ENCODE measurements around the gene TEFM.
A peak's percentile ranks its signal among the peaks of the same experiment; 100 is the strongest.
"Not testable (repeated sequence)": the region's sequence is repeated elsewhere in the genome, so short reads cannot be mapped to it uniquely, and the experiment has no call there.

Gene TEFM

DNA sequence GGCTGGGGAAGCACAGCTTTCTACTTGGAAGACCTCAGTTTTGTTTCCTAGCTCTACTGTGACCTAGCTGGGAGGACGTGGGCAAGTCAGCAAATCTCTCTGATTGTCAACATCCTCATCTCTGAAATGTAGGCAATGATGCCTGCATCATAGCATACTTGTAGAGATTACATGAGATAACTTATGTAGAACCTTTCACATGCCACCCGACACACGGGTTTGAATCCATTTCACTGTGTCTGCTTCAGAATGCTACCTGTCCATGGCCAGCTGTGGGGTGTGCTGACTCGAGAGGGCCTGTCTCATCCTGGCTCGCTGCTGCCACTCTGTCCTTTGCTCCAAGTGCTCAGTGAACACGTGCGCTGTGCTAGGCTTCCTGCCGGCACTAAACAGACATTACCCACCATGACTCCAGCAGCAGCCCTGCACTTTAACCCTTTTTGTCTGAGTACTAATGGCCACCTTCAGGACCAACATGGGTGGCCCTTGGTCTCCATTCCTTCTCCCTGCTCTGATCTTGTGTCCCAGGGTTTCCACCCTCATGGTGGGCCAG is 23.1 kb upstream of the TEFM start:
- Histone ChIP-seq H3K36me3 (ENCODE audit: insufficient read depth, low read length) (no peaks in the 10 kb centered on the region), H3K9ac (ENCODE audit: low read depth, low read length) (no peak overlapping the region), H3K4me1 (ENCODE audit: insufficient read depth, low read length) (no peaks in the 10 kb centered on the region), H3K9me3 (ENCODE audit: control insufficient read depth, insufficient read depth, low read length) (no peaks in the 10 kb centered on the region)

DNA sequence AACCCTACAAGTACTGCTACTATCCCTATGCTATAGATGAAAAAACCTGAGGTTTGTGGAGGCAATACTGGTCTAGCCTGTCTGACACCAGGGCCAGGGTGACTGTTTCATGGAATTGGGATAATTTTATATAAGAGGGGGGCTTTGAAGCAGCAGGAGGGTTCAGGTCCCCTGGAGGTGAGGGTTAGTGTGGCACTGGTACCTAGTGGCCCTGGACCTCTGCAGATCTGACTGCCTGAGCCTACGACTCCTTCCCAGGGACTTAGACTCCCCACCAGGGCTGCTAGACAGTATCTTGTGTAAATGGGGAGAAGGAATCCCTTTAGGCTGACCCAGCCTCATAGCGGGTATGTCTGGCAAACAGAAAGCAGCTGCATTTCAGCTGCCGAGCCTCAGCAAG is 22.5 kb upstream of the TEFM start:
- Histone ChIP-seq H3K36me3 (ENCODE audit: insufficient read depth, low read length) (no peaks in the 10 kb centered on the region), H3K4me1 (ENCODE audit: insufficient read depth, low read length) (no peaks in the 10 kb centered on the region), H3K9me3 (ENCODE audit: control insufficient read depth, insufficient read depth, low read length) (no peaks in the 10 kb centered on the region), H3K9ac (ENCODE audit: low read depth, low read length) (no peak overlapping the region)

DNA sequence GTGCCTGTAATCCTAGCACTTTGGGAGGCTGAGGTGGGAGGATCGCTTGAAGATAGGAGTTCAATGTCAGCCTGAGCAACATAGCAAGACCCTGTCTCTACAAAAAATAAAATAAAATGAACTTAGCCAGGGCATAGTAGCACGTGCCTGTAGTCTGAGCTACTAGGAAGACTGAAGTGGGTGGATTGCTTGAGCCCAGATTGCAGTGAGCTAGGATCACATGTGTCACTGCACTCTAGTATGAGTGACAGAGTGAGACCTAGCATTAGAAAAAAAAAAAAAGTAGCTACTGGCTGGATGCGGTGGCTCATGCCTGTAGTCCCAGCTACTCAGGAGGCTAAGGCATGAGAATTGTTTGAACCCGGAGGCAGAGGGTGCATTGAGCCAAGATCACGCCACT is 21.7 kb upstream of the TEFM start:
- H3K36me3 ChIP-seq (ENCODE audit: insufficient read depth, low read length) = no peaks in the 10 kb centered on the region
- H3K9ac ChIP-seq (ENCODE audit: low read depth, low read length) = no peak overlapping the region
- H3K4me1 ChIP-seq (ENCODE audit: insufficient read depth, low read length) = no peaks in the 10 kb centered on the region
- no peaks in the 10 kb centered on the region for H3K9me3 ChIP-seq (ENCODE audit: control insufficient read depth, insufficient read depth, low read length)

DNA sequence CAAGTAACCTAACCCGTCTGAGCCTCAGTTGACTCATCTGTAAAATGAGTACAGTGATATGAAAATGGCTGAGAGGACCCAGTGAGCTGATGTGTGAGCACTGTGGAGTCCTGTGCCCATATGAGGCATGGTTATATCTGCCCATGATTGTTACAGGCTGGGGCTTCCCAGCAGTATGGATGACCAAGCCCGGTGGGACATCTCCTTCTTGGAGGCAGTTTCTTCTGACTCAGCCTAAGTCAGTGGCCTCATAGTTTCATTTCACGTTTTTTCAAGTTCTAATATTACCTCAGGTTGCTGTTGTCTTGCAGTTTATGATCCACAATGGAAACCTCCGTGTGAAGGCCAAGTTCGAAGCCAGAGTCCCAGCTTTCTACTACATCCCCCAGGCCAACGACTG is 20.5 kb upstream of the TEFM start:
- Histone ChIP-seq H3K36me3 (ENCODE audit: insufficient read depth, low read length) (no peaks in the 10 kb centered on the region), H3K9ac (ENCODE audit: low read depth, low read length) (no peak overlapping the region), H3K4me1 (ENCODE audit: insufficient read depth, low read length) (no peaks in the 10 kb centered on the region), H3K9me3 (ENCODE audit: control insufficient read depth, insufficient read depth, low read length) (no peaks in the 10 kb centered on the region)

DNA sequence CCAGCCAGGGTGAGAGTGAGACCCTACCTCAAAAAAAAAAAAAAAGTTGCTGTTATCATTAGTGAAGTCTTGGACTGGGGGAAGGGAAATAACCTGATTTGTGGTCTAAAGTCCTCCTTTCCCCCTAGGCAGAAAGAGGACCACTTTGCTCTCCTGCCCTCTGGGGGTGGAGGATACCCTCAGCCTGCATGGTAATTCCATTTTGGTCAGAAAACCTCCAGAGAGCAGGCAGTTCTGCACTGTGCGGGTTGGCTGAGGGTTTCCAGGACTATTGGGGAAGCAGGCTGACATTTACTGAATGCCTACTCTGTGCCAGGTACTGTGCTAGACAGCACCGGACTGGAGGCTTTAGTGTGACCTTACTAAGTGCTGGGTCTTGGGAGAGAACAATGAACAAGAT is 18.3 kb upstream of the TEFM start:
- Histone ChIP-seq H3K4me1 (ENCODE audit: insufficient read depth, low read length) (peaks cover 10% of the 10 kb centered on the region; the same call in 1 of the 2 replicates), H3K36me3 (ENCODE audit: insufficient read depth, low read length) (no peaks in the 10 kb centered on the region), H3K9me3 (ENCODE audit: control insufficient read depth, insufficient read depth, low read length) (no peaks in the 10 kb centered on the region), H3K9ac (ENCODE audit: low read depth, low read length) (no peak overlapping the region)

DNA sequence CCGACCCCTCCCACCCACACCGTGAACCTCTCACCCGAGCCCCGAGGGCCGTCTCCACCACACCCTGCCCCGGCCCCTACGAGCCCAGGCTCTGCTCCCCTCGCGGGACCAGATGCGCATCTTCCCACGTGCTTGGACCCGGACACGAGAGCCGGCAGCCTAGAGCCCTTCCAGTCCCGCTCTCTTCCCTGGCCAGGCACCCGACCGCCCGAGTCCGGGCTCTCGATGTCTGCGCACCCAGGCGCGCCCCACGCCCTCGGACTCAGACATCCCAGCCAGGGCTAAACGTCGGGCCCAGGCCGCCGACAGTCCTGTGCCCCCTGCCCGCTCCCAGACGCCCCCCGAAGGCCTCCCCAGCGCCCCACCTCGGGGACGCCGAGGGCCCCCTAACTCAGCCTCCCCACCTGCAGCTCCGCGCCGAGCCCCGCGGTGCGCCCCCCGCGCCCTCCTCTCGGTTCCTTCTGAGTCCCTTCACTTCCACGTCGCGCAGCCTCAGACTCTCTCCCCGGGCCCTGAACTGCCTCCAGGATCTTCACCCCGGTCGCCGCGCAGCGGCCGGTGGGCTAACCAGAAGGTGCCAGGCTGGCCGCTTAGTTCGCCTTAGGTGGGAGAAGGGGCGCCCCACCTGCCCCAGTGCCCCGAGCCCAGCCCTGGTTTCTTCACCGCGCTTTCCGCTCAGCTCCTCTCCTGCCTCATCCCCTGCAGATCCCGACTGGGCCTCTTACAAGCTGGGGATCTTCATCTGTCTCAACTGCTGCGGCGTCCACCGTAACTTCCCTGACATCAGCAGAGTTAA is 16.4 kb upstream of the TEFM start:
- Histone ChIP-seq H3K9ac (ENCODE audit: low read depth, low read length) (peak overlapping the region; percentile 53), H3K4me1 (ENCODE audit: insufficient read depth, low read length) (peaks cover 10% of the 10 kb centered on the region; the same call in 1 of the 2 replicates)

DNA sequence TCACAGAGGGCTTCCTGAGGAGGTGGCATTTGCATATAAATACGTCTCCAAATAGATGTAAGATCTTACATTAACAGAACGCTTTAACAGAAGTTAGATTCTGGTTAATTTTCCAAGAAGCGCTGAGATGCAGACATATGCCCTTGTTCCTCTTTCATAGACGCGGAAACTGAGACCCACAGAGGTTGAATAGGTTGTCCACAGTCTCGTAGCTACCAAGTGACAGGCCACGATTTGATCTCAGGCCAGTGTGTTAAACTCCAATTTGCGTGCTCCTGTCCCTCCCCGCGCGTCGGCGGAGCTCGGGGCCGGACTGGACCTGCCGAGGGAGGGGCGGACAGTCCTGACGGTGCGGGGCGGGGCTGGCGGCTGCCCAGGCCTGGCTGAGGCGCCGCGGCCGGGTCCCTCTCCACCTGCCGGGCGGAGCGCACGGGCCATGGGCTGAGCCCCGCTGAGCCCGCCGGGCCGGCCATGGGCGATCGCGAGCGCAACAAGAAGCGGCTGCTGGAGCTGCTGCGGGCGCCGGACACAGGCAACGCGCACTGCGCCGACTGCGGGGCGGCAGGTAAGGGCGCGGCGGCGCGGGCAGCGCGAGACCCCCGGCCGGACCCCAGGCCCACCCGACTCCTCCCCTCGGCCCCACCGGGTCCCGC is 15.6 kb upstream of the TEFM start, which contains the start of gene ADAP2:
Gene ADAP2 (plus strand): TSS at position 402 of the 653 bp plus-strand sequence. CDS start 70 bp downstream, at position 472.
- Histone ChIP-seq H3K9ac (ENCODE audit: low read depth, low read length) (peak within 1 kb of the TSS; percentile 53), H3K9me3 (ENCODE audit: control insufficient read depth, insufficient read depth, low read length) (no peaks in the 10 kb centered on the region), H3K36me3 (ENCODE audit: insufficient read depth, low read length) (no peaks in the 10 kb centered on the region), H3K4me1 (ENCODE audit: insufficient read depth, low read length) (peaks cover 10% of the 10 kb centered on the region; the same call in 1 of the 2 replicates)

More for the DNA sequence above, 16.4 kb upstream of the TEFM start:
- Histone ChIP-seq H3K9me3 (ENCODE audit: control insufficient read depth, insufficient read depth, low read length) (no peaks in the 10 kb centered on the region), H3K36me3 (ENCODE audit: insufficient read depth, low read length) (no peaks in the 10 kb centered on the region)

DNA sequence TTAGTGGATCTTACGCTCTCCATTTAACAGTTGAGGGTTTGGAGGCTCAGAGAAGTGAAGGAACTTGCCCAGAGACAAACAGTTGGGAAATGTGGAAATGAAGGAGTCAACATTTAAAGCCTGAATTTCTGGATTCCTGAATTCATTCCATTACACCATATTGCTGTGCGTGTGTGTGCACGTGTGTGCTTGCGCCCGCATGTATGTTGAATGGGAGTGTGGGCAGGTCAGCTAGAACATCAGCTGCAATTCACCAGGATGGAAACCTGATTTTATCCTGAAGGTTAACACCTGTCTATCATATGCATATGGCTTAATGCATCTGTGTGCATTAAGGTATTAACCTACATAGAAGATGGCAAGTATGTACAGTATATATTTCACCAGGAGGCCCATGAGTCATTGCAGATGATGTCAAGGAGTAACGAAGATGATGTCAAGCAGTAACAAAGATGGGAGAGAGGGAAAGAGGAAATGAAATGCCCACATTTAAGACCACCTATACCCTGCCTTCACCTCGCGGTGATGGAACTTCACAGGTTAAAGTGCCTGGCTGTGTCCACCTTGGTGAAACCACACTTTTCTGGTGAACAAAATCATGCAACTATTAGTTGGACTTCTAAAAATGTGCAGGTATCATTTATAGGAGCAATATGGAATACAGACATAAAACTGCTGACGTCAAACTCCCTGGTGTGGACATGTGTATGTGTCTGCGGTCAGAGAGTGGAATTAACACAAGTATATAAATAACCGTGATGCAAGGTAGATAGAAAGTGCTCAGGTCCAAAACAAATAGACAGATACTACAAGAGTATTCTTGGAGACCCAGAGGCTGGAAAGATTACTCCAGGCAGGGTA is 14.9 kb upstream of the TEFM start:
- peaks cover 10% of the 10 kb centered on the region; the same call in 1 of the 2 replicates for H3K4me1 ChIP-seq (ENCODE audit: insufficient read depth, low read length)
- no peaks in the 10 kb centered on the region for H3K9me3 ChIP-seq (ENCODE audit: control insufficient read depth, insufficient read depth, low read length)
- no peak overlapping the region for H3K9ac ChIP-seq (ENCODE audit: low read depth, low read length)
- H3K36me3 ChIP-seq (ENCODE audit: insufficient read depth, low read length) = no peaks in the 10 kb centered on the region

DNA sequence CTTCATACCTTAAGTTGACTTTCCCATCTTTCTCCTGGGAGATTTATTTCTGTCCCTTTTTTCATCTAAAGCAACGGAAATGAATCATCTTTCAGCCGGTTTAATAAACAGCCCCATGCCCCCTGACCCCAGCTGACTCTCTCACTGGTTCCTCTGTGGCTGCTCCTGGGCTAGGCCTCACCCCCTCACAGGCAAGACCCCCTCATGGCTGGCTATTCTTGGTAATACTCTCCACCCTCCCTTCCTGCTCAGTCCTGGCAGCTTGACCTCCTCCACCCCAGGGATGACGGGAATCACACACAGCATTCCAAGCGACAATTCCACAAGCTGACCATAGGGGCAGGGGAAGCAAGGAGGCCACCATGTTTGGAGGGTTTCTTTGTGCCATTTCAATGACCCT is 14.2 kb upstream of the TEFM start:
- Histone ChIP-seq H3K4me1 (ENCODE audit: insufficient read depth, low read length) (peaks cover 10% of the 10 kb centered on the region; the same call in 1 of the 2 replicates), H3K36me3 (ENCODE audit: insufficient read depth, low read length) (no peaks in the 10 kb centered on the region), H3K9me3 (ENCODE audit: control insufficient read depth, insufficient read depth, low read length) (no peaks in the 10 kb centered on the region), H3K9ac (ENCODE audit: low read depth, low read length) (no peak overlapping the region)

DNA sequence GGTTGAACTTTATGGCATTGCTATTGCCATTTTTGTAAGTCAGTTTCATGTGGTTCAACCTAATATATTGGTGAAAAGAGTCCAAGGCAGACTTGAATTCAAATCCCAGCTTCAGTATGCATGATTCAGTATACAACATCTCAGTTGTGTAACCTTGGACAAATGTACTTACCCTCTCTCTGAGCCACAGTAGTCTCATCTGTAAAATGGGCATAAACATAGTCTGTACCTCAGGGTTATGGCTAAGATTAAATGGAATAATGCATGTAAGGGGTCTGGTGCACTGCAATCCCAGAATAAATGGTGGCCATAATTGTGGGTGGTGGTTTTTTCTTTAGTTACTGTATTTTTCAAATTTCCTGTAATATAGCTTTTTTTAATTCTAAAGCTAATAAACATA is 11.0 kb upstream of the TEFM start:
- Histone ChIP-seq H3K4me1 (ENCODE audit: insufficient read depth, low read length) (peaks cover 10% of the 10 kb centered on the region; the same call in 1 of the 2 replicates), H3K9me3 (ENCODE audit: control insufficient read depth, insufficient read depth, low read length) (no peaks in the 10 kb centered on the region), H3K36me3 (ENCODE audit: insufficient read depth, low read length) (no peaks in the 10 kb centered on the region), H3K9ac (ENCODE audit: low read depth, low read length) (no peak overlapping the region)

DNA sequence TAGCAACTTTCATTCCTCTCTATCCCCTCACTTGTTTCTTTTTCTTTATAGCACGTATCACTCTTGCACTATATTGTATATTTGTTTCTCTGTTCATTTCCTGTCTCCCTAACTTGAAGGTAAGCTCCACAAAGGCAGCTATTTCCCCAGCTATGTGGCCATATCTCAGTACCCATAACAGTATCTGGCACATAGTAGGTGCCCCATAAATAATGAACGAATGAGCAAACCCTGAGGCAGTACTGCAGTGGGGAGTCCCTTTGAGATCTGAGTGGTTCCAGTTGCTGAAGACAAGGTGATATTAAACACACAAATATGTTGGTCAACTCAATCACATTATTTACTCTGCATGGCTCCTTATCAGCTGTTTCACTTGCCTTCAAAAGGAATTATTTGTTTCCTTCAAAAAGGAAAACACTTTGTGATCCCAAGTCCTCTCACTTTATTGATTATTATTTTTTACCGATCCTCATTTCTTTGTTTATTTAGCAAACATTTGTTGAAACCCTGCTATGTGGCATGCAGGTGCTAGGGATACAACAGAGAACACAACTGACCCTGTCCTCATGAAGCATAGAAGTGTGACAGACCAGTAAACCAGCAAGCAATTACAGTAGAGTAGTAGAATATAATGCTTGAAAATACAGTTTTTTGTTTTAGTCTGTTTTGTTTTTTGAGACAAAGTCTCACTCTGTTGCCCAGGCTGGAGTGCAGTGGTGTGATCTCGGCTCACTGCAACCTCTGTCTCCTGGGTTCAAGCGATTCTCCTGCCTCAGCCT is 10.0 kb upstream of the TEFM start:
- Histone ChIP-seq H3K9me3 (ENCODE audit: control insufficient read depth, insufficient read depth, low read length) (no peaks in the 10 kb centered on the region), H3K9ac (ENCODE audit: low read depth, low read length) (no peak overlapping the region), H3K36me3 (ENCODE audit: insufficient read depth, low read length) (no peaks in the 10 kb centered on the region), H3K4me1 (ENCODE audit: insufficient read depth, low read length) (peaks cover 9% of the 10 kb centered on the region; the same call in 1 of the 2 replicates)

DNA sequence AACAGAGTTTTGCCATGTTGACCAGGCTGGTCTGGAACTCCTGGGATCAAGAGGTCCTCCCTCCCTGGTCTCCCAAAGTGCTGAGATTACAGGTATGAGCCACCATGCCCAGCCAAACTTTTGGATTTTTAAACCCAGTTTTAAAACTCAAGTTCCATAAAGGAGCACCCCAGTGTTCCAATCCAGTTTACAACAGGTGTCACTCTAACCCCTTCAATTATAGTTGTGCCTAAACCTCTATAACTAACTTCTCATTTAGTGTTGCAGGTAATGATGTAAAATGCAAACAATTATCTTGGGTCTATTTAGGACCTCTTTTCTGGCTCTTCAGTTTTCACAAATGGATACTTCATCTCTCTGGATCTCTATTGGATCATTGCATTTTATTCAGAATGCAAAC is 7.9 kb upstream of the TEFM start:
- no peaks in the 10 kb centered on the region for H3K4me1 ChIP-seq (ENCODE audit: insufficient read depth, low read length)
- H3K36me3 ChIP-seq (ENCODE audit: insufficient read depth, low read length) = no peaks in the 10 kb centered on the region
- no peak overlapping the region for H3K9ac ChIP-seq (ENCODE audit: low read depth, low read length)
- no peaks in the 10 kb centered on the region for H3K9me3 ChIP-seq (ENCODE audit: control insufficient read depth, insufficient read depth, low read length)

DNA sequence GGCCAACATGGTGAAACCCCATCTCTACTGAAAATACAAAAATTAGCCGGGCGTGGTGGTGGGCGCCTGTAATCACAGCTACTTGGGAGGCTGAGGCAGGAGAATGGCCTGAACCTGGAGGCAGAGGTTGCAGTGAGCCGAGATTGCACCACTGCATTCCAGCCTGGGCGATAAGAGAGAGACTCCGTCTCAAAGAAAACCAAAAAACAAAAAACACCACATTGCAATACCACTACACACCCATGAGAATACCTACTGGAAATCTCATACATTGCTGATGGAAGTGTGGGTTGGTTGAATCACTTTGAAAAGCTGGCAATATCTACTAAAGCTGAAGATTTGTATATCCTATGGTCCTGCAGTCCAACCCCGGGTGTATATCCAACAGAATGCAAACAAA is 4.1 kb upstream of the TEFM start:
- not testable (repeated sequence) for H3K4me1 ChIP-seq (ENCODE audit: insufficient read depth, low read length); H3K9ac ChIP-seq (ENCODE audit: low read depth, low read length); H3K36me3 ChIP-seq (ENCODE audit: insufficient read depth, low read length); H3K9me3 ChIP-seq (ENCODE audit: control insufficient read depth, insufficient read depth, low read length)

All from ES-I3 (cell line).